Transverse colon (tissue), 4 donors: ENCODE measurements around the gene MLF2. TPM values are rescaled to one million over a fixed set of nuclear protein-coding genes. Genes with fewer than 3 reads are reported as not detected.
"Not testable (repeated sequence)": the region's sequence is repeated elsewhere in the genome, so short reads cannot be mapped to it uniquely, and the experiment has no call there.

Experiments used
- DNase-seq: peaks from one replicate; pipeline ENCODE4 v3.0.0-alpha.2; 2019
- H3K27ac ChIP-seq, 4 donors: fragments of 200-600 bp; sonication (generic); 2 replicates each; pipeline ENCODE4 v1.5.1; 2016 to 2018; ENCODE audit warnings: inconsistent platforms in 4 of 4
- H3K27me3 ChIP-seq: fragments of 200-600 bp; sonication (generic); 2 replicates; pipeline ENCODE4 v1.5.1; 2017; ENCODE audit warnings: inconsistent platforms
- H3K36me3 ChIP-seq, 4 donors: fragments of 200-600 bp; sonication (generic); 2 replicates each; pipeline ENCODE4 v1.5.1; 2017 to 2019; ENCODE audit warnings: inconsistent platforms in 4 of 4
- H3K4me1 ChIP-seq, 4 donors: fragments of 200-600 bp; sonication (generic); 2 replicates each; pipeline ENCODE4 v1.5.1; 2017 to 2020; ENCODE audit warnings: inconsistent platforms in 4 of 4
- H3K4me3 ChIP-seq, 4 donors: fragments of 200-600 bp; sonication (generic); 1 replicate in 1 of 4; 2 replicates in 3 of 4; pipeline versions ENCODE4 v1.5.1 to v1.6.1; 2017 to 2019; ENCODE audit warnings: inconsistent platforms in 4 of 4
- H3K9me3 ChIP-seq, 2 donors: fragments of 200-600 bp; sonication (generic); 2 replicates each; pipeline ENCODE4 v1.5.1; 2017 to 2019; ENCODE audit warnings: inconsistent platforms in 2 of 2
- CTCF ChIP-seq, 5 experiments: fragments of 200-600 bp in 3 of 5; fragments of 450-650 bp in 2 of 5; sonication (generic) in 3 of 5; IDR thresholded peaks; 1 replicate in 2 of 5; 2 replicates in 3 of 5; pipeline ENCODE4 v1.5.1; 2016 to 2017; ENCODE audit warnings: antibody characterized with exemption in 5 of 5, inconsistent platforms in 3 of 5, mild to moderate bottlenecking in 2 of 5, moderate library complexity in 1 of 5
- EP300 ChIP-seq: sonication (generic); formaldehyde crosslinking; IDR thresholded peaks from one replicate; pipeline ENCODE4 v1.6.1; 2017; ENCODE audit warnings: antibody characterized with exemption, low read depth
- POLR2A ChIP-seq: fragments of 450-650 bp; IDR thresholded peaks from one replicate; pipeline ENCODE4 v1.6.1; 2016; ENCODE audit warnings: antibody characterized with exemption, mild to moderate bottlenecking, moderate library complexity
- POLR2AphosphoS5 ChIP-seq, 3 donors: sonication (generic); formaldehyde crosslinking; IDR thresholded peaks; one replicate each; pipeline ENCODE4 v1.6.1; 2016; ENCODE audit warnings: antibody characterized with exemption in 3 of 3
- WGBS, 2 donors: methylation state at CpG; one replicate each; pipeline ENCODE4 v1.1.5; 2018; ENCODE audit warnings: low coverage in 1 of 2; 5-methylcytosine and 5-hydroxymethylcytosine counted together
- in situ Hi-C, 4 donors: fragments of 200-750 bp; cut with MboI; loops; one replicate each; pipeline versions ENCODE4 v1.15.0 to v1.15.1; 2017; ENCODE audit warnings: low sequenced_read_pairs in 3 of 4, low pct_ligation_motif_present in 1 of 4, low pct_unique_long_range_greater_than_20kb in 1 of 4
- intact Hi-C: fragments of 100-400 bp; cut with DNase I; formaldehyde crosslinking; loops from one replicate; pipeline ENCODE4 v1.15.1; 2023; ENCODE audit warnings: low total_unique reads
- total RNA-seq, 4 donors: library from RNA; depleted of rRNA; stranded (reverse); fragments of >200 nt; gene quantifications; one replicate each; pipeline ENCODE4 v1.1.0, GENCODE V29; 2016

Gene MLF2
- total RNA-seq, 4 donors from 2014 or later: 100 to 360 (median 164) TPM

- Histone ChIP-seq H3K9me3 (no peaks in the 10 kb centered on the region), H3K4me3 (no peak overlapping the region), H3K36me3 (no peaks in the 10 kb centered on the region), H3K27me3 (no peaks in the 10 kb centered on the region), H3K4me1 (peaks cover 5 to 11% (median 10%) of the 10 kb centered on the region in 4 donors), H3K27ac (no peak overlapping the region)
- DNase-seq: no peak
- TF ChIP-seq POLR2AphosphoS5 (IDR thresholded peaks at IDR 0.05): no peak
- TF ChIP-seq CTCF (IDR thresholded peaks at IDR 0.05): no peak
- TF ChIP-seq POLR2A: no peak
- no peak for TF ChIP-seq EP300
- intact Hi-C loops: no loop called here
- in situ Hi-C loops: no loop called here
- 79 to 84% methylated on average over 3 of the region's 3 CpGs for WGBS, 2 donors
Measured at GRCh38 chr12:6722863-6723262, 30.1 kb downstream of the MLF2 start.

DNA sequence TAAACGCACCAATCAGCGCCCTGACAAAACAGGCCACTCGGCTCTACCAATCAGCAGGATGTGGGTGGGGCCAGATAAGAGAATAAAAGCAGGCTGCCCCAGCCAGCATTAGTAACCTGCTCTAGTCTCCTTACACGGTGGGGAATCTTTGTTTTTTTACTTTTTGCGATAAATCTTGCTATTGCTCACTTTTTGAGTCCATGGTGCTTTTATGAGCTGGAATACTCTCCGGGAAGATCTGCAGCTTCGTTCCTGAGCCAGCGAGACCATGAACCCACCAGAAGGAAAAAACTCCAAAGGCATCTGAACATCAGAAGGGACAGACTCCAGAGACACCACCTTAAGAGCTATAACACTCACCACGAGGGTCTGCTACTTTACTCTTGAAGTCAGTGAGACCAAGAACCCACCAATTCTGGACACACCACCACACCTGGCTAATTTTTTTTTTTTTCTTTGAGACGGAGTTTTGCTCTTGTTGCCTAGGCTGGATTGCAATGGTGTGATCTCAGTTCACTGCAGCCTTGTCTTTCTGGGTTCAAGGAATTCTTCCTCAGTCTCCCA is 36.0 kb downstream of the MLF2 start:
- no peaks in the 10 kb centered on the region for H3K9me3 ChIP-seq
- DNase-seq: no peak
- intact Hi-C loops: no loop called here
- H3K4me3 ChIP-seq: no peak overlapping the region
- H3K36me3 ChIP-seq: no peaks in the 10 kb centered on the region
- no peaks in the 10 kb centered on the region for H3K4me1 ChIP-seq
- TF ChIP-seq EP300: no peak
- no peak for TF ChIP-seq POLR2AphosphoS5 (IDR thresholded peaks at IDR 0.05)
- TF ChIP-seq CTCF (IDR thresholded peaks at IDR 0.05): no peak
- no peak for TF ChIP-seq POLR2A
- in situ Hi-C loops: no loop called here
- 49 to 68% methylated on average over 2 to 10 of the region's 10 CpGs for WGBS, 2 donors
- peaks cover 26% of the 10 kb centered on the region for H3K27me3 ChIP-seq
- H3K27ac ChIP-seq: no peak overlapping the region

GRCh38 chr12:6716031-6716873 is 36.7 kb downstream of the MLF2 start:
- H3K9me3 ChIP-seq, in situ Hi-C loops, H3K4me1 ChIP-seq, H3K27ac ChIP-seq, intact Hi-C loops, H3K4me3 ChIP-seq, H3K36me3 ChIP-seq, DNase-seq: not testable (repeated sequence)
- 94% methylated on average over 27 of the region's 41 CpGs; no CpG with 5 or more reads in 1 of the 2 donors for WGBS, 2 donors
- H3K27me3 ChIP-seq: peaks cover 26% of the 10 kb centered on the region

GRCh38 chr12:6708960-6709394 is 44.0 kb downstream of the MLF2 start:
- 65 to 69% methylated on average over 2 to 16 of the region's 16 CpGs for WGBS, 2 donors
- H3K4me1 ChIP-seq: no peaks in the 10 kb centered on the region
- no peak overlapping the region for H3K27ac ChIP-seq
- intact Hi-C loops (no loop called here), in situ Hi-C loops (no loop called here)
- peaks cover 67% of the 10 kb centered on the region for H3K27me3 ChIP-seq
- DNase-seq: no peak
- H3K4me3 ChIP-seq: no peak overlapping the region
- H3K9me3 ChIP-seq: no peaks in the 10 kb centered on the region
- H3K36me3 ChIP-seq: no peaks in the 10 kb centered on the region
- TF ChIP-seq POLR2A (no peak), CTCF (IDR thresholded peaks at IDR 0.05) (no peak), EP300 (no peak), POLR2AphosphoS5 (IDR thresholded peaks at IDR 0.05) (no peak)

DNA sequence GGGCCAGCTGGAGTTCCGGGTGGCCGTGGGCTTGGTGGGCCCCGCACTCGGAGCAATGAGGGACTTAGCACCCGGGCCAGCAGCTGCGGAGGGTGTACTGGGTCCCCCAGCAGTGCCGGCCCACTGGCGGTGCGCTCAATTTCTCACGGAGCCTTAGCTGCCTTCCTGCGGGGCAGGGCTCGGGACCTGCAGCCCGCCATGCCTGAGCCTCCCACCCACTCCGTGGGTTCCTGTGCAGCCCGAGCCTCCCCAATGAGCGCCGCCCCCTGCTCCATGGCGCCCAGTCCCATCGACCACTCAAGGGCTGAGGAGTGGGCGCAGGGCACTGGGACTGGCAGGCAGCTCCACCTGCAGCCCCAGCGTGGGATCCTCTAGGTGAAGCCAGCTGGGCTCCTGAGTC is 44.6 kb downstream of the MLF2 start:
- WGBS, 2 donors: 94% methylated on average over 20 of the region's 21 CpGs; no CpG with 5 or more reads in 1 of the 2 donors
- H3K36me3 ChIP-seq, H3K27ac ChIP-seq, H3K4me1 ChIP-seq, H3K4me3 ChIP-seq, DNase-seq, H3K9me3 ChIP-seq, in situ Hi-C loops, intact Hi-C loops: not testable (repeated sequence)
- peaks cover 67% of the 10 kb centered on the region for H3K27me3 ChIP-seq
